ENCODE measurements around the gene XIRP2.

DNA sequence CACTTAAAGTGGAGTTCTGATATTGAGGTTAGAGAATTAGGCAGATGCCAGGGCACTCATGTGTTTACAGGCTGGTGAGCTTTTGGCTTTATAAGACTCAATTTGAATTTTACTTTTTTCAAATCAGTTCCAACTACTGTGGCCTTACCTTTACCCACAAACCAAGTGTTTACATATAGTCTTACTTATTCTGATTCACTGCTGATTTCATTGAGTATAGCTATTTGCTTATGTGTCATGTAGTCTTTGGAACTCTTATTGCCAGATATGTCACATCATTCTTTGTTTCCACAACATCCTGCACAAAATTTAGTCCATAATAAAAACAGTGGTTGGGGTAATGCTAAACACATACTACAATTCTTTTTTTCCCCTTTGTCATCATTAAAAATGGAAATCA, 96.5 kb downstream of the XIRP2 start:
- TF ChIP-seq POLR2AphosphoS5 (IDR thresholded peaks at IDR 0.05; ENCODE audit: borderline replicate concordance, low read depth, low read length) (no peak), EZH2 (IDR thresholded peaks at IDR 0.05) (no peak), FOXP2 (optimal IDR thresholded peaks at IDR 0.05; ENCODE audit: control extremely low read depth, extremely low read length, insufficient read depth) (no peak)

All from SK-N-MC (cell line).